GM12891 (cell line): ENCODE data around the gene AHDC1.
"Not testable (repeated sequence)": the region's sequence is repeated elsewhere in the genome, so short reads cannot be mapped to it uniquely, and the experiment has no call there.

Experiments
- PAX5 ChIP-seq: IDR thresholded peaks from 2 replicates; pipeline ENCODE4 v1.6.1; 2011; ENCODE audit warnings: low read length, moderate library complexity, mild to moderate bottlenecking; ENCODE audit not compliant: insufficient read depth, severe bottlenecking
- POLR2A ChIP-seq: IDR thresholded peaks from 2 replicates; pipeline ENCODE4 v1.6.1; 2011; ENCODE audit warnings: low read depth, low read length, control low read depth
- POLR2AphosphoS5 ChIP-seq: IDR thresholded peaks from 2 replicates; pipeline ENCODE4 v1.6.1; 2011; ENCODE audit warnings: low read depth, low read length, control low read depth
- POU2F2 ChIP-seq: IDR thresholded peaks from 2 replicates; pipeline ENCODE4 v1.6.1; 2011; ENCODE audit warnings: low read depth, mild to moderate bottlenecking, control low read depth, low read length, moderate library complexity
- SPI1 ChIP-seq: IDR thresholded peaks from 2 replicates; pipeline ENCODE4 v1.6.1; 2011; ENCODE audit warnings: low read depth, low read length, control low read depth
- TAF1 ChIP-seq: IDR thresholded peaks from 2 replicates; pipeline ENCODE4 v1.6.1; 2011; ENCODE audit warnings: low read depth, low read length, control low read depth

GRCh38 chr1:27538305-27538676 lies 65.7 kb downstream of the AHDC1 start:
- TF ChIP-seq POLR2AphosphoS5, POU2F2, TAF1, POLR2A, SPI1, PAX5: not testable (repeated sequence)
